NB4 (cell line): ENCODE results near the gene OTP.

Experiments
- MYC ChIP-seq: IDR thresholded peaks from 2 replicates; pipeline ENCODE4 v1.6.1; 2011; ENCODE audit warnings: low read depth, low read length
- POLR2A ChIP-seq: IDR thresholded peaks from 2 replicates; pipeline ENCODE4 v1.6.1; 2011; ENCODE audit warnings: mild to moderate bottlenecking; ENCODE audit not compliant: insufficient read length; ENCODE audit errors: extremely low read depth
- TF ChIP-seq, protein P1 (sequence below): IDR thresholded peaks from one replicate; pipeline ENCODE4 v1.5.1; 2012; ENCODE audit warnings: low read depth, low read length
- TF ChIP-seq, protein P2 (sequence below): IDR thresholded peaks from 2 replicates; pipeline ENCODE4 v1.6.1; 2011; ENCODE audit warnings: low read depth, low read length

DNA sequence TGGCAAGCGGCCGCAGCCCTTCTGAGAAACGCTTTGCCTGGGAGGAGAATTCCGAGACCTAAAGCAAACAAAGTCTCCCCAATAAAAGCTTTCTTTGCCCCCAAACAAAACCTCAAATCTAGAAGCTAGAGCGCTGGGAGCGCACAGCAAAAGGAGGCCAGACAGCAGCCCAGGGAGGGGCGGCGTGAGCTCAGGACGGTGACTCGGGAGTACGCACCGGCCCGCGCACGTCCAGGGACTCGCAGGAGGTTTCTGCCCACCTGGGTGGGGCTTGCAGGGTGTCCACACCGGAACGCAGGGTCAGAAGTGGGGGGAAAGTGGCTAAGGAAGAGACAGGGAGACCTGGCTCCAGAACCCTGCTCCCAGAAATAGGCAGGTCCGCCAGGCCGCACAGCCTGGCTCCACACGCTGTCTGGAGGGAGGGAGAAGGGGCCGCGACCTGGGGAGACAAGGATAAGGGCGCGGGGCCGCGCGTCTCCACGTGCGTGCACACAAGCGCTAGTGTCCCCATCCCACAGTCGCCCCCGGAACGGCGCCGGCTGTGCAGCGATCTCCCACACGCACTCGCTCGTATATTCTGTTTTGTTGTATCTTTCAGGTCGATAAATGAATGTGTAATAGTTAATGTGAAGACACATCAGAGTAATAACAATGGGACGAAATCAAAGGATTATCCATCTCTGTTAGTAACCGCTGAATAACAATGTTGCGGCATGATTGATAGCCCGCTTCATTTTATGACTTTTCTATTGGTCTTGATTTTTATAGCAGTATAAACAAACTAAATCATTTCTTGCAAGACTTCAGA lies 2.3 kb upstream of the OTP start:
- TF ChIP-seq, protein P1, sequence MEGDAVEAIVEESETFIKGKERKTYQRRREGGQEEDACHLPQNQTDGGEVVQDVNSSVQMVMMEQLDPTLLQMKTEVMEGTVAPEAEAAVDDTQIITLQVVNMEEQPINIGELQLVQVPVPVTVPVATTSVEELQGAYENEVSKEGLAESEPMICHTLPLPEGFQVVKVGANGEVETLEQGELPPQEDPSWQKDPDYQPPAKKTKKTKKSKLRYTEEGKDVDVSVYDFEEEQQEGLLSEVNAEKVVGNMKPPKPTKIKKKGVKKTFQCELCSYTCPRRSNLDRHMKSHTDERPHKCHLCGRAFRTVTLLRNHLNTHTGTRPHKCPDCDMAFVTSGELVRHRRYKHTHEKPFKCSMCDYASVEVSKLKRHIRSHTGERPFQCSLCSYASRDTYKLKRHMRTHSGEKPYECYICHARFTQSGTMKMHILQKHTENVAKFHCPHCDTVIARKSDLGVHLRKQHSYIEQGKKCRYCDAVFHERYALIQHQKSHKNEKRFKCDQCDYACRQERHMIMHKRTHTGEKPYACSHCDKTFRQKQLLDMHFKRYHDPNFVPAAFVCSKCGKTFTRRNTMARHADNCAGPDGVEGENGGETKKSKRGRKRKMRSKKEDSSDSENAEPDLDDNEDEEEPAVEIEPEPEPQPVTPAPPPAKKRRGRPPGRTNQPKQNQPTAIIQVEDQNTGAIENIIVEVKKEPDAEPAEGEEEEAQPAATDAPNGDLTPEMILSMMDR, result no peak
- no peak for TF ChIP-seq POLR2A
- TF ChIP-seq, protein P2, sequence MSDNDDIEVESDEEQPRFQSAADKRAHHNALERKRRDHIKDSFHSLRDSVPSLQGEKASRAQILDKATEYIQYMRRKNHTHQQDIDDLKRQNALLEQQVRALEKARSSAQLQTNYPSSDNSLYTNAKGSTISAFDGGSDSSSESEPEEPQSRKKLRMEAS, result no peak
- no peak for TF ChIP-seq MYC
